ENCODE data around the gene PIGW. TPM values are rescaled to one million over a fixed set of nuclear protein-coding genes. Genes with fewer than 3 reads are reported as not detected.

The PIGW gene
- total RNA-seq, 1 donor from 2014 or later, result 3.2 TPM

GRCh38 chr17:36586138-36586537, 51.4 kb downstream of the PIGW start:
- no peaks in the 10 kb centered on the region for H3K4me1 ChIP-seq
- no peak for DNase-seq (ENCODE audit: extremely low spot score in 2 of 2)
- H3K9me3 ChIP-seq, result no peaks in the 10 kb centered on the region
- H3K27ac ChIP-seq, result no peak overlapping the region
- TF ChIP-seq CTCF (IDR thresholded peaks at IDR 0.05) (no peak), POLR2AphosphoS5 (IDR thresholded peaks at IDR 0.05; ENCODE audit: insufficient read depth in 1 of 2, low read depth in 1 of 2) (no peak), POLR2A (IDR thresholded peaks at IDR 0.05) (no peak)
- H3K27me3 ChIP-seq, result no peaks in the 10 kb centered on the region
- intact Hi-C loops (cut with DNase I), result no loop called here
- peaks cover 0 to 68% of the 10 kb centered on the region in 2 donors for H3K36me3 ChIP-seq
- no peak overlapping the region for H3K4me3 ChIP-seq

Small RNAs within 50 kb of the gene (small RNA-seq; reads per million reads assigned to genes)
- gene RNA5SP439, result not detected

Other genes starting within 250 kb of the PIGW start
- not detected for gene TBC1D3G, start 211.1 kb upstream of the PIGW start, total RNA-seq
- not detected for gene TBC1D3H, start 146.6 kb upstream of the PIGW start, total RNA-seq
- gene ZNHIT3, start 48.3 kb upstream of the PIGW start, total RNA-seq, result 13.5 TPM
- 112 TPM for gene MYO19, start 119 bp upstream of the PIGW start, total RNA-seq
- 47.9 TPM for gene GGNBP2, start 9.9 kb downstream of the PIGW start, total RNA-seq
- gene DHRS11, start 56.9 kb downstream of the PIGW start, total RNA-seq, result 12.0 TPM
- gene MRM1, start 66.6 kb downstream of the PIGW start, total RNA-seq, result 2.7 TPM